AG04449 (cell line): ENCODE measurements around the gene SNRK.
"Not testable (repeated sequence)": the region's sequence is repeated elsewhere in the genome, so short reads cannot be mapped to it uniquely, and the experiment has no call there.

ENCODE experiments used
- CTCF ChIA-PET: fragments of 350-600 bp; formaldehyde crosslinking; extraction: SDS; loops from one replicate; lab custom pipeline; 2021; ENCODE audit warnings: antibody characterized with exemption; lab: Yijun Ruan, JAX
- POLR2A ChIA-PET: fragments of 400-600, 350-600 bp; formaldehyde crosslinking; extraction: SDS; loops from one replicate; lab custom pipeline; 2020; ENCODE audit warnings: antibody characterized with exemption, inconsistent platforms; lab: Yijun Ruan, JAX
- DNase-seq: peaks from one replicate; pipeline ENCODE4 v3.0.0-alpha.2; 2010; ENCODE audit warnings: low read depth, low spot score
- H3K4me3 ChIP-seq: 2 replicates; pipeline ENCODE4 v1.5.1; 2011; ENCODE audit warnings: low read depth, mild to moderate bottlenecking, control low read depth, low read length
- CTCF ChIP-seq: IDR thresholded peaks from one replicate; pipeline ENCODE4 v1.5.1; 2011; ENCODE audit warnings: mild to moderate bottlenecking, moderate library complexity, low read length, control low read depth, inconsistent platforms; ENCODE audit not compliant: insufficient read depth; ENCODE audit errors: missing control alignments

SNRK gene

GRCh38 chr3:43349716-43350115 lies 63.4 kb downstream of the SNRK start:
- POLR2A ChIA-PET: no interaction called here
- H3K4me3 ChIP-seq: no peak overlapping the region
- no peak for TF ChIP-seq CTCF
- DNase-seq: no peak
- CTCF ChIA-PET: interaction anchor here (1.4 kb wide), 1 partner anchor 16 kb away, joined by 3 read pairs; no protein-coding TSS in a partner anchor

DNA sequence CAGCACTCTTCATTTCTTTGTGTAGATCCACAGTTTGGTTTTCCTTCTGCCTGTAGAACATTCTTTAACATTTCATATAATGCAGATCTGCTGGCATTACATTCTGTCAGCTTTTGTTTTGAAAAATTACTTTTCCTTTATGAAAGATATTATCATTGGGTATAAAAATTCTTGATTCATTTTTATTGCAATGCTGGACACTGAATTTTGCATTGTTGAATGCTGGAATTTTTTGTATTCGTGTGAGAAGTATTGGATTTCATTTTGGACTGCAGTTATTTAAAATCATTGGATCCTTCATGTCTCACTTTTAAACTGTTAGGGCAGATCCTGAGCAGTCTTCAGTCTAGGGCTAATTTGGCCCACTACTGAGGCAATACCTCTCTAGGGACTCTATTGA lies 67.1 kb downstream of the SNRK start:
- no peak overlapping the region for H3K4me3 ChIP-seq
- ChIA-PET CTCF (no interaction called here), POLR2A (no interaction called here)
- no peak for DNase-seq
- TF ChIP-seq CTCF: no peak

- POLR2A ChIA-PET: no interaction called here
- DNase-seq: no peak
- CTCF ChIA-PET: interaction anchor here (1.2 kb wide), 1 partner anchor 149 kb away, joined by 3 read pairs; no protein-coding TSS in a partner anchor
- no peak overlapping the region for H3K4me3 ChIP-seq
- no peak for TF ChIP-seq CTCF
Measured at GRCh38 chr3:43353923-43354670, 67.8 kb downstream of the SNRK start.

DNA sequence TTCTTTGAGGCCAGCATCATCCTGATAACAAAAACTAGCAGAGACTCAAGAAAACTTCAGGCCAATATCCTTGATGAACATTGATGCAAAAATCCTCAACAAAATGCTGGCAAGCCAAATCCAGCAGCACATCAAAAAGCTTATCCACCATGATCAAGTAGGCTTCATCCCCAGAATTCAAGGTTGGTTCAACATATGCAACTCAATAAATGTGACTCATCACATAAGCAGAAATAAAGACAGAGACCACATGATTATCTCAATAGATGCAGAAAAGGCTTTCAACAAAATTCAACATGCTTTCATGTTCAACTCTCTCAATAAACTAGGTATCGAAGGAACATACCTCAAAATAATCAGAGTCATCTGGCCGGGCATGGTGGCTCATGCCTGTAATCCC lies 69.7 kb downstream of the SNRK start:
- CTCF ChIA-PET: interaction anchor here (0.9 to 1.3 kb wide), 3 partner anchors 9 to 194 kb away, joined by 3 to 4 read pairs (median 3); no protein-coding TSS in a partner anchor
- DNase-seq, POLR2A ChIA-PET, H3K4me3 ChIP-seq: not testable (repeated sequence)

DNA sequence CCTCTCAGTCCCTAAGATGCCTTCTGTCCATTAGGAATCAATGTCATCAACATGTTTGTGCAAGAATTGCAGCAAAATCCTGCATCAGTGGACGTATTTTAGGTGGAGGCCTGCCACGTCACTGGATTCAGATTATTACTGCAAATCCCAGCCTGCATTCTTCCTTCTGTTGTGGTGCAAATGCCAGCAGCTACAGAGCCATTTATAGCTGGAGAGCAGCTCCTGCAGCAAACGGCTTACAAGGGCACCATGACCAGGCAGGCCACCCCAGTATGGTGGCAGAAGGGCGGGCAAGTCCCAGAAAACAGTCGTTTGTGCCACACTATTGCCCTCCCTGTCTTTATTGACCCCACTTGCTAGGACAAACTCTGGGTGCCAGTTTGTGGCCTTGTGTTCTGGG lies 74.7 kb downstream of the SNRK start:
- no peak overlapping the region for H3K4me3 ChIP-seq
- TF ChIP-seq CTCF: no peak
- DNase-seq: no peak
- CTCF ChIA-PET: no interaction called here
- POLR2A ChIA-PET: no interaction called here

- DNase-seq: no peak
- no peak overlapping the region for H3K4me3 ChIP-seq
- POLR2A ChIA-PET: no interaction called here
- CTCF ChIA-PET: interaction anchor here (0.9 kb wide), 1 partner anchor 139 kb away, joined by 3 read pairs; no protein-coding TSS in a partner anchor
- TF ChIP-seq CTCF: no peak
Measured at GRCh38 chr3:43362183-43362582, 75.8 kb downstream of the SNRK start.
